Transverse colon (tissue), 4 donors: ENCODE results near the gene LONP1. TPM values are rescaled to one million over a fixed set of nuclear protein-coding genes. Genes with fewer than 3 reads are reported as not detected.
A peak's percentile ranks its signal among the peaks of the same experiment; 100 is the strongest.

Source experiments
- DNase-seq: peaks from one replicate; pipeline ENCODE4 v3.0.0-alpha.2; 2019
- H3K27ac ChIP-seq, 4 donors: fragments of 200-600 bp; sonication (generic); 2 replicates each; pipeline ENCODE4 v1.5.1; 2016 to 2018; ENCODE audit warnings: inconsistent platforms in 4 of 4
- H3K27me3 ChIP-seq: fragments of 200-600 bp; sonication (generic); 2 replicates; pipeline ENCODE4 v1.5.1; 2017; ENCODE audit warnings: inconsistent platforms
- H3K36me3 ChIP-seq, 4 donors: fragments of 200-600 bp; sonication (generic); 2 replicates each; pipeline ENCODE4 v1.5.1; 2017 to 2019; ENCODE audit warnings: inconsistent platforms in 4 of 4
- H3K4me1 ChIP-seq, 4 donors: fragments of 200-600 bp; sonication (generic); 2 replicates each; pipeline ENCODE4 v1.5.1; 2017 to 2020; ENCODE audit warnings: inconsistent platforms in 4 of 4
- H3K4me3 ChIP-seq, 4 donors: fragments of 200-600 bp; sonication (generic); 1 replicate in 1 of 4; 2 replicates in 3 of 4; pipeline versions ENCODE4 v1.5.1 to v1.6.1; 2017 to 2019; ENCODE audit warnings: inconsistent platforms in 4 of 4
- H3K9me3 ChIP-seq, 2 donors: fragments of 200-600 bp; sonication (generic); 2 replicates each; pipeline ENCODE4 v1.5.1; 2017 to 2019; ENCODE audit warnings: inconsistent platforms in 2 of 2
- CTCF ChIP-seq, 5 experiments: fragments of 200-600 bp in 3 of 5; fragments of 450-650 bp in 2 of 5; sonication (generic) in 3 of 5; IDR thresholded peaks; 1 replicate in 2 of 5; 2 replicates in 3 of 5; pipeline ENCODE4 v1.5.1; 2016 to 2017; ENCODE audit warnings: antibody characterized with exemption in 5 of 5, inconsistent platforms in 3 of 5, mild to moderate bottlenecking in 2 of 5, moderate library complexity in 1 of 5
- EP300 ChIP-seq: sonication (generic); formaldehyde crosslinking; IDR thresholded peaks from one replicate; pipeline ENCODE4 v1.6.1; 2017; ENCODE audit warnings: antibody characterized with exemption, low read depth
- POLR2A ChIP-seq: fragments of 450-650 bp; IDR thresholded peaks from one replicate; pipeline ENCODE4 v1.6.1; 2016; ENCODE audit warnings: antibody characterized with exemption, mild to moderate bottlenecking, moderate library complexity
- POLR2AphosphoS5 ChIP-seq, 3 donors: sonication (generic); formaldehyde crosslinking; IDR thresholded peaks; one replicate each; pipeline ENCODE4 v1.6.1; 2016; ENCODE audit warnings: antibody characterized with exemption in 3 of 3
- WGBS, 2 donors: methylation state at CpG; one replicate each; pipeline ENCODE4 v1.1.5; 2018; ENCODE audit warnings: low coverage in 1 of 2; 5-methylcytosine and 5-hydroxymethylcytosine counted together
- in situ Hi-C, 4 donors: fragments of 200-750 bp; cut with MboI; loops; one replicate each; pipeline versions ENCODE4 v1.15.0 to v1.15.1; 2017; ENCODE audit warnings: low sequenced_read_pairs in 3 of 4, low pct_ligation_motif_present in 1 of 4, low pct_unique_long_range_greater_than_20kb in 1 of 4
- intact Hi-C: fragments of 100-400 bp; cut with DNase I; formaldehyde crosslinking; loops from one replicate; pipeline ENCODE4 v1.15.1; 2023; ENCODE audit warnings: low total_unique reads
- total RNA-seq, 4 donors: library from RNA; depleted of rRNA; stranded (reverse); fragments of >200 nt; gene quantifications; one replicate each; pipeline ENCODE4 v1.1.0, GENCODE V29; 2016

LONP1 gene
- total RNA-seq, 4 donors from 2014 or later: 28.7 to 164 (median 39.8) TPM

DNA sequence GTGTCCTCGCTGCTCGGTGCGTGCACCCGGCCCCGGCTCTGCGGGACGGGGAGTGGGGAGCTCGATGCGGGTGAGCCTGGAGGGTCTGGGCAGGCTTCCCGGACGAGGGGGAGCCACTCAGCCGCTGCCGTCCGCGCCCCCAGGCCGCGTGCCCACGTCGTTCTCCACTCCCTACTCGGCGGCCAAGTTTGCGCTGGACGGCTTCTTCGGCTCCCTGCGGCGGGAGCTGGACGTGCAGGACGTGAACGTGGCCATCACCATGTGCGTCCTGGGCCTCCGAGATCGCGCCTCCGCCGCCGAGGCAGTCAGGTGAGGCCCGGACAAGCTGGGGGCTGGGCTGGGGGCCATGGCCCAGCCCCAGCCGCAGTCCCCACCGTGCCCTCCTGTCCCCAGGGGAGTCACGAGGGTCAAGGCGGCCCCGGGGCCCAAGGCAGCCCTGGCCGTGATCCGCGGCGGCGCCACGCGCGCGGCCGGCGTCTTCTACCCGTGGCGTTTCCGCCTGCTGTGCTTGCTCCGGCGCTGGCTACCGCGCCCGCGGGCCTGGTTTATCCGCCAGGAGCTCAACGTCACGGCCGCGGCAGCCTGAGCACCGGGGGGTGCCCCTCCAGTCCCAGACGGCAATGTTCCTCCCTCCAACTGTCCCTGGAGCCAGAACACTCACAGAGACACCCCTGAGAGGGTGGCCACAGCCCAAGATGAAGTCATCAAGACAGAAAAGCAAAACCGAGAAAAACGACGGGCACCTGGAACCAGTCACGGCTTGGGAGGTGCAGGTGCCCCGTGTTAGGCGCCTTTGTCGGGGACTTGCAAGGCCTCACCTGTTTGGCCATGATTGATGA, 32.4 kb downstream of the LONP1 start:
- Histone ChIP-seq H3K4me1 (peaks cover 0 to 38% (median 25%) of the 10 kb centered on the region in 4 donors), H3K27me3 (no peaks in the 10 kb centered on the region), H3K9me3 (no peaks in the 10 kb centered on the region), H3K27ac (peak overlapping the region; percentile 83 to 93 (median 88)), H3K4me3 (peak overlapping the region in 3 of 4 donors; percentile 42 to 70 (median 48)), H3K36me3 (no peaks in the 10 kb centered on the region)
- intact Hi-C loops: no loop called here
- WGBS, 2 donors: 84% methylated on average over 57 of the region's 76 CpGs; no CpG with 5 or more reads in 1 of the 2 donors
- peak in 1 of 5 experiments; percentile 25 for TF ChIP-seq CTCF (IDR thresholded peaks at IDR 0.05)
- TF ChIP-seq EP300: no peak
- TF ChIP-seq POLR2AphosphoS5 (IDR thresholded peaks at IDR 0.05): no peak
- no peak for TF ChIP-seq POLR2A
- no peak for DNase-seq
- in situ Hi-C loops: no loop called here

GRCh38 chr19:5686647-5687359, 33.1 kb downstream of the LONP1 start:
- TF ChIP-seq POLR2AphosphoS5 (IDR thresholded peaks at IDR 0.05) (peak in 2 of 3 donors; percentile 23 to 29), CTCF (IDR thresholded peaks at IDR 0.05) (peak; percentile 80 to 93 (median 85)), EP300 (no peak), POLR2A (no peak)
- Histone ChIP-seq H3K27me3 (no peaks in the 10 kb centered on the region), H3K4me1 (peaks cover 0 to 31% (median 19%) of the 10 kb centered on the region in 4 donors), H3K9me3 (no peaks in the 10 kb centered on the region), H3K36me3 (no peaks in the 10 kb centered on the region), H3K27ac (peak overlapping the region; percentile 83 to 93 (median 88)), H3K4me3 (peak overlapping the region; percentile 42 to 70 (median 48))
- WGBS, 2 donors: 0 to 3% methylated on average over 8 to 44 of the region's 59 CpGs
- peak; percentile 100 for DNase-seq
- intact Hi-C loops (no loop called here), in situ Hi-C loops (no loop called here)

DNA sequence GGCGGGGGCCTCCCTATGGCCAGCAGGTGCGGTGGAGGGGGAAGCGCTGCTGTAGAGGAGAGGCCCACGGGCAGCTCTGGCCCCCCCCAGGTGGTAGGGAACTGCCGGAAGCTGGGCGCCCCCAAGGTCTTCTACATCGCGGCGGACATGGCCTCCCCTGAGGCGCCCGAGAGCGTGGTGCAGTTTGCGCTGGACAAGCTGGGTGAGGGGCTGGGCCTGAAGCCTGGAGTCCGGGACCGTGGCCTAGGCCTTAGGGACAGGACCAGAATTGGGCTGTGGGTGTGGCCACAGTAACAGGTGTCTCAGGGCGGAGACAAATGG, 33.7 kb downstream of the LONP1 start:
- H3K36me3 ChIP-seq: no peaks in the 10 kb centered on the region
- DNase-seq: no peak
- H3K9me3 ChIP-seq: no peaks in the 10 kb centered on the region
- peak overlapping the region in 3 of 4 donors; percentile 42 to 70 (median 48) for H3K4me3 ChIP-seq
- H3K27ac ChIP-seq: peak overlapping the region; percentile 83 to 93 (median 88)
- 0 to 55% methylated on average over 1 to 15 of the region's 16 CpGs for WGBS, 2 donors
- in situ Hi-C loops (no loop called here), intact Hi-C loops (no loop called here)
- peaks cover 0 to 26% (median 15%) of the 10 kb centered on the region in 4 donors for H3K4me1 ChIP-seq
- TF ChIP-seq POLR2A (no peak), EP300 (no peak), CTCF (IDR thresholded peaks at IDR 0.05) (no peak), POLR2AphosphoS5 (IDR thresholded peaks at IDR 0.05) (no peak)
- no peaks in the 10 kb centered on the region for H3K27me3 ChIP-seq

DNA sequence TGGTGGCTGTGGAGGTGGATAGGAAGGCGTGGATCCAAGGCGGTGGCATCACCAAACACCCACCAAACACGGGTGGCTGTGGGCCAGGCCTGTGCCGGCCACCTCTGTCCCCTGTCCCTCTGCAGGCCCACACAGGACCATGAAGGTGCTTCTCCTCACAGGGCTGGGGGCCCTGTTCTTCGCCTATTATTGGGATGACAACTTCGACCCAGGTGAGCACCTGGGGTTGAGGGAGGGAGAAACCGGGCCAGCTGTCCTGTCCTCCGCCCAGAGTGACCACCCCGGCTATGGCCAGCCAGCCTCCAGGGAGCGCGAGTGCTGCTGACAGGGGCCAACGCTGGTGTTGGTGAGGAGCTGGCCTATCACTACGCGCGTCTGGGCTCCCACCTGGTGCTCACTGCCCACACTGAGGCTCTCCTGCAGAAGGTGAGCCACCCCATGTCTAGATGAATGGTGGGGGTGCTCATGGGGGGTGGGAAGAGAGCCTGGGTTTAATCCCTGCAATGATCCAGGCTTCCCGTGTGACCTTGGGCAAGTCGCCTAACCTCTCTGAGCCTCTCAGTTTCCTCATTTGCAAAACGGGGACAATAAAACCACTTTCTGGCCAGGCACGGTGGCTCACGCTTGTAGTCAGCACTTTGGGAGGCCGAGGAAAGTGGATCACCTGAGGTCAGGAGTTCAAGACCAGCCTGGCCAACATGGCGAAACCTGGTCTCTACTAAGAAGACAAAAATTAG, 35.1 kb downstream of the LONP1 start:
- H3K27me3 ChIP-seq: no peaks in the 10 kb centered on the region
- no peaks in the 10 kb centered on the region for H3K36me3 ChIP-seq
- H3K4me1 ChIP-seq: peaks cover 4 to 24% (median 17%) of the 10 kb centered on the region in 4 donors
- H3K9me3 ChIP-seq: no peaks in the 10 kb centered on the region
- in situ Hi-C loops (no loop called here), intact Hi-C loops (no loop called here)
- TF ChIP-seq EP300: no peak
- TF ChIP-seq POLR2A: no peak
- 91% methylated on average over 18 of the region's 22 CpGs; no CpG with 5 or more reads in 1 of the 2 donors for WGBS, 2 donors
- no peak for DNase-seq
- H3K27ac ChIP-seq: no peak overlapping the region
- H3K4me3 ChIP-seq: no peak overlapping the region
